Measurements from ENCODE around the gene ZBTB46. TPM values are rescaled to one million over a fixed set of nuclear protein-coding genes. Genes with fewer than 3 reads are reported as not detected.

ZBTB46 gene
- total RNA-seq, 1 donor from 2014 or later: 23.7 TPM

GRCh38 chr20:63746751-63747315, 84.2 kb downstream of the ZBTB46 start:
- peaks cover 4% of the 10 kb centered on the region for H3K27me3 Mint-ChIP-seq (ENCODE audit: low read depth)
- H3K27ac Mint-ChIP-seq (ENCODE audit: unreplicated experiment): no peak overlapping the region
- DNase-seq (ENCODE audit: low read depth, low spot score): no peak

DNA sequence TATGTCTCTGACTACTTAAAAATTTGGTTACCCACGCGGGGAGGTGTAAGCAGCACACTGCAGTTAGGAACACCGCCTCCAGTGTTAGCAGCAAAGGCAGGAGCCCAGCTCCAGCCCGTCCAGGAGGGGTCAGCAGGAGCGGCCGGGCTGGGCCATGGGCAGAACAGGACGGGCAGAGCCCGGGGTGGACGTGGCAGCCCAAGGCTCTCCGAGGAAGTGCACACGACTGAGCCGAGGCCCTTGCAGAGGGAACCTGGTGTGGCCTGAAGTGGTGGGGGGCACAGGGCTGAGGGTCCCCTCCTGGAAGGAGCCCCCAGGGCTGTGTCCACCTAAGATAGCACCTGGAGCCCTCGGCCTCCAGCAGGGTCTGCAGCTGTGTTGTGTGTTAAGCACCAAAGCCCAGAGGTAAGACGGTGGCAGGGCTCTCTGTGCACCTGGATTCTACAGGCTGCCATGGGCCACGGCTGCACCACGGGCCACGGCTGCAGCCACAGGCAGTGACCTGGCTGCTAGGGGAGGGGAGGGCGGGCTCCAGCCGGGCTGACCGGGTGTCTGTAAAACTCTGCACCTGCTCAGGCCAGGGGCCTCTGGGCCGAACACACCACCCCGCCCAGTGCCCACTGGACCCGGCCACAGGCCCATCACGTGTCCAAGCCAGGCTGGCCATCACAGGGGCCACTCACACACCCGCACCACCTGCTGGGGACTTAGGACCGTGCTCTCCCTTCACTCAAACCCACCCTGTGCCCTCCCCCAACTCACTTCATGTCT, 84.9 kb downstream of the ZBTB46 start:
- Mint-ChIP-seq H3K27me3 (ENCODE audit: low read depth) (peaks cover 4% of the 10 kb centered on the region), H3K36me3 (ENCODE audit: low read depth) (peaks cover 7% of the 10 kb centered on the region), H3K4me3 (peak overlapping the region; percentile 71), H3K4me1 (peaks cover 3% of the 10 kb centered on the region), H3K27ac (ENCODE audit: unreplicated experiment) (no peak overlapping the region), H3K9me3 (no peaks in the 10 kb centered on the region)
- no peak for DNase-seq (ENCODE audit: low read depth, low spot score)
- TF ChIP-seq, protein P1, sequence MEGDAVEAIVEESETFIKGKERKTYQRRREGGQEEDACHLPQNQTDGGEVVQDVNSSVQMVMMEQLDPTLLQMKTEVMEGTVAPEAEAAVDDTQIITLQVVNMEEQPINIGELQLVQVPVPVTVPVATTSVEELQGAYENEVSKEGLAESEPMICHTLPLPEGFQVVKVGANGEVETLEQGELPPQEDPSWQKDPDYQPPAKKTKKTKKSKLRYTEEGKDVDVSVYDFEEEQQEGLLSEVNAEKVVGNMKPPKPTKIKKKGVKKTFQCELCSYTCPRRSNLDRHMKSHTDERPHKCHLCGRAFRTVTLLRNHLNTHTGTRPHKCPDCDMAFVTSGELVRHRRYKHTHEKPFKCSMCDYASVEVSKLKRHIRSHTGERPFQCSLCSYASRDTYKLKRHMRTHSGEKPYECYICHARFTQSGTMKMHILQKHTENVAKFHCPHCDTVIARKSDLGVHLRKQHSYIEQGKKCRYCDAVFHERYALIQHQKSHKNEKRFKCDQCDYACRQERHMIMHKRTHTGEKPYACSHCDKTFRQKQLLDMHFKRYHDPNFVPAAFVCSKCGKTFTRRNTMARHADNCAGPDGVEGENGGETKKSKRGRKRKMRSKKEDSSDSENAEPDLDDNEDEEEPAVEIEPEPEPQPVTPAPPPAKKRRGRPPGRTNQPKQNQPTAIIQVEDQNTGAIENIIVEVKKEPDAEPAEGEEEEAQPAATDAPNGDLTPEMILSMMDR (conservative IDR thresholded peaks at IDR 0.05): no peak

More at GRCh38 chr20:63746751-63747315, 84.2 kb downstream of the ZBTB46 start:
- Mint-ChIP-seq H3K36me3 (ENCODE audit: low read depth) (peaks cover 7% of the 10 kb centered on the region), H3K9me3 (no peaks in the 10 kb centered on the region), H3K4me1 (peaks cover 4% of the 10 kb centered on the region), H3K4me3 (no peak overlapping the region)
- TF ChIP-seq, protein P1 (conservative IDR thresholded peaks at IDR 0.05): no peak

- H3K27ac Mint-ChIP-seq (ENCODE audit: unreplicated experiment): no peak overlapping the region
- no peaks in the 10 kb centered on the region for H3K9me3 Mint-ChIP-seq
- DNase-seq (ENCODE audit: low read depth, low spot score): no peak
- no peaks in the 10 kb centered on the region for H3K4me1 Mint-ChIP-seq
- TF ChIP-seq, protein P1 (conservative IDR thresholded peaks at IDR 0.05): no peak
- peak overlapping the region; percentile 71 for H3K4me3 Mint-ChIP-seq
- peaks cover 7% of the 10 kb centered on the region for H3K36me3 Mint-ChIP-seq (ENCODE audit: low read depth)
- peaks cover 4% of the 10 kb centered on the region for H3K27me3 Mint-ChIP-seq (ENCODE audit: low read depth)
Observed at GRCh38 chr20:63745424-63745805, 85.6 kb downstream of the ZBTB46 start.

- H3K27ac Mint-ChIP-seq (ENCODE audit: unreplicated experiment): no peak overlapping the region
- TF ChIP-seq, protein P1 (conservative IDR thresholded peaks at IDR 0.05): no peak
- peak overlapping the region; percentile 71 for H3K4me3 Mint-ChIP-seq
- no peaks in the 10 kb centered on the region for H3K9me3 Mint-ChIP-seq
- peaks cover 4% of the 10 kb centered on the region for H3K27me3 Mint-ChIP-seq (ENCODE audit: low read depth)
- DNase-seq (ENCODE audit: low read depth, low spot score): no peak
- no peaks in the 10 kb centered on the region for H3K4me1 Mint-ChIP-seq
- H3K36me3 Mint-ChIP-seq (ENCODE audit: low read depth): peaks cover 7% of the 10 kb centered on the region
Observed at GRCh38 chr20:63744574-63745423, 86.3 kb downstream of the ZBTB46 start.

DNA sequence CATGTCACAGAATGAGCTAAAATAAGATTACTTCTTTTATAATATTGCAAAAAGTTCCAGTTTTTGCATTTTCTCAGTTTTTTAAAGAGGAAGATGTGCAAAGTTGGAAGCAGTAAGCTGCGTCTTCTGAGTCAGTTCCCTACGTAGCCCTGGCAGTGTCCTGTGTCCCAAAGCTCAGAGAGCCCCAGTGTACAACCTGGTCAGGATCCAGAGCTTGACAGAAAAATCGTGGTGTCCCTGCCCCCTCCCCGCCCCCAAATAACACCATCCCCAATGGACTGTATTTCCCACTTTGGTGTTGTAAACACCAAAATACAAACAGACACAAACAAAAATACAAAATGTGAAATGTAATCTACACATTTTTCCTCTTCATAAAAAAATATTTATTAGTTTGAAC, 86.9 kb downstream of the ZBTB46 start:
- H3K4me3 Mint-ChIP-seq: peak overlapping the region; percentile 80
- DNase-seq (ENCODE audit: low read depth, low spot score): no peak
- no peaks in the 10 kb centered on the region for H3K4me1 Mint-ChIP-seq
- no peak overlapping the region for H3K27ac Mint-ChIP-seq (ENCODE audit: unreplicated experiment)
- no peaks in the 10 kb centered on the region for H3K9me3 Mint-ChIP-seq
- peaks cover 7% of the 10 kb centered on the region for H3K36me3 Mint-ChIP-seq (ENCODE audit: low read depth)
- TF ChIP-seq, protein P1 (conservative IDR thresholded peaks at IDR 0.05): no peak
- H3K27me3 Mint-ChIP-seq (ENCODE audit: low read depth): peaks cover 4% of the 10 kb centered on the region

Measured in neural crest cell (in vitro differentiated cells).